ENCODE data around the gene SPAG16. TPM values are rescaled to one million over a fixed set of nuclear protein-coding genes. Genes with fewer than 3 reads are reported as not detected.

The SPAG16 gene
- total RNA-seq, 4 donors from 2014 or later: 25.5 to 42.7 (median 27.8) TPM

- Histone ChIP-seq H3K4me1 (peaks cover 0 to 5% (median 0%) of the 10 kb centered on the region in 4 donors), H3K9me3 (no peaks in the 10 kb centered on the region), H3K36me3 (no peaks in the 10 kb centered on the region), H3K27ac (no peak overlapping the region), H3K4me3 (no peak overlapping the region), H3K27me3 (no peaks in the 10 kb centered on the region)
- TF ChIP-seq CTCF (IDR thresholded peaks at IDR 0.05): no peak
- TF ChIP-seq EP300 (IDR thresholded peaks at IDR 0.05): no peak
- no peak for TF ChIP-seq POLR2A (IDR thresholded peaks at IDR 0.05)
- no peak for DNase-seq (ENCODE audit: low spot score in 2 of 2)
- 39 to 41% methylated on average over 4 of the region's 4 CpGs for WGBS, 2 donors
These were observed 36.7 kb upstream of the SPAG16 start for GRCh38 chr2:213247566-213247965.

GRCh38 chr2:213248637-213249036 lies 35.6 kb upstream of the SPAG16 start:
- H3K27me3 ChIP-seq: no peaks in the 10 kb centered on the region
- no peak for TF ChIP-seq POLR2A (IDR thresholded peaks at IDR 0.05)
- no peak for DNase-seq (ENCODE audit: low spot score in 2 of 2)
- no peaks in the 10 kb centered on the region for H3K9me3 ChIP-seq
- H3K36me3 ChIP-seq: no peaks in the 10 kb centered on the region
- no peak overlapping the region for H3K4me3 ChIP-seq
- WGBS, 2 donors: 89 to 94% methylated on average over 4 of the region's 4 CpGs
- H3K4me1 ChIP-seq: peaks cover 0 to 5% (median 0%) of the 10 kb centered on the region in 4 donors
- no peak overlapping the region for H3K27ac ChIP-seq

GRCh38 chr2:213249502-213249901 lies 34.8 kb upstream of the SPAG16 start:
- TF ChIP-seq POLR2A (IDR thresholded peaks at IDR 0.05): no peak
- TF ChIP-seq CTCF (IDR thresholded peaks at IDR 0.05): no peak
- TF ChIP-seq EP300 (IDR thresholded peaks at IDR 0.05): no peak
- DNase-seq (ENCODE audit: low spot score in 2 of 2): no peak
- Histone ChIP-seq H3K27ac (no peak overlapping the region), H3K36me3 (no peaks in the 10 kb centered on the region), H3K4me1 (peaks cover 0 to 5% (median 0%) of the 10 kb centered on the region in 4 donors), H3K4me3 (no peak overlapping the region), H3K27me3 (no peaks in the 10 kb centered on the region), H3K9me3 (no peaks in the 10 kb centered on the region)
- WGBS, 2 donors: 68 to 70% methylated on average over 6 of the region's 6 CpGs

GRCh38 chr2:213251618-213252017 lies 32.6 kb upstream of the SPAG16 start:
- Histone ChIP-seq H3K27me3 (no peaks in the 10 kb centered on the region), H3K4me3 (no peak overlapping the region), H3K27ac (no peak overlapping the region), H3K36me3 (no peaks in the 10 kb centered on the region), H3K4me1 (peaks cover 0 to 5% (median 0%) of the 10 kb centered on the region in 4 donors), H3K9me3 (no peaks in the 10 kb centered on the region)
- TF ChIP-seq CTCF (IDR thresholded peaks at IDR 0.05): peak; percentile 49 to 69 (median 63)
- no peak for TF ChIP-seq EP300 (IDR thresholded peaks at IDR 0.05)
- no peak for DNase-seq (ENCODE audit: low spot score in 2 of 2)
- 26 to 27% methylated on average over 3 of the region's 3 CpGs for WGBS, 2 donors

- Histone ChIP-seq H3K4me3 (no peak overlapping the region), H3K27me3 (no peaks in the 10 kb centered on the region), H3K4me1 (peaks cover 0 to 5% (median 0%) of the 10 kb centered on the region in 4 donors), H3K27ac (no peak overlapping the region), H3K36me3 (no peaks in the 10 kb centered on the region), H3K9me3 (no peaks in the 10 kb centered on the region)
- no peak for TF ChIP-seq CTCF (IDR thresholded peaks at IDR 0.05)
- no peak for TF ChIP-seq EP300 (IDR thresholded peaks at IDR 0.05)
- no peak for TF ChIP-seq POLR2A (IDR thresholded peaks at IDR 0.05)
- 35 to 45% methylated on average over 1 of the region's 1 CpG for WGBS, 2 donors
- no peak for DNase-seq (ENCODE audit: low spot score in 2 of 2)
These were observed 32.1 kb upstream of the SPAG16 start for GRCh38 chr2:213252206-213252605.

- Histone ChIP-seq H3K4me3 (no peak overlapping the region), H3K27ac (no peak overlapping the region), H3K36me3 (no peaks in the 10 kb centered on the region), H3K27me3 (no peaks in the 10 kb centered on the region), H3K4me1 (peaks cover 0 to 5% (median 0%) of the 10 kb centered on the region in 4 donors), H3K9me3 (no peaks in the 10 kb centered on the region)
- 65 to 67% methylated on average over 4 of the region's 4 CpGs for WGBS, 2 donors
- no peak for DNase-seq (ENCODE audit: low spot score in 2 of 2)
- TF ChIP-seq CTCF (IDR thresholded peaks at IDR 0.05) (no peak), POLR2A (IDR thresholded peaks at IDR 0.05) (no peak), EP300 (IDR thresholded peaks at IDR 0.05) (no peak)
These were observed 31.1 kb upstream of the SPAG16 start for GRCh38 chr2:213253162-213253561.

All from tibial nerve (tissue), 4 donors.